T-helper 2 cell treated with Interferon-gamma antibody and Interleukin-4, amounts not matched to agents 5 μg/mL and 100 μg/mL, for 36 hours (primary cell): ENCODE data around the gene RACK1.

Source experiments
- DNase-seq: peaks from one replicate; pipeline ENCODE4 v3.0.0; 2021; ENCODE audit warnings: low spot score
- H3K27ac Mint-ChIP-seq: one replicate; pipeline ENCODE4 v1.8.0; 2021; ENCODE audit warnings: mild to moderate bottlenecking, mixed read lengths
- H3K27me3 Mint-ChIP-seq: one replicate; pipeline ENCODE4 v1.8.0; 2021; ENCODE audit warnings: low read depth, mixed read lengths
- H3K36me3 Mint-ChIP-seq: one replicate; pipeline ENCODE4 v1.8.0; 2021; ENCODE audit warnings: low read depth, mixed read lengths
- H3K4me1 Mint-ChIP-seq: one replicate; pipeline ENCODE4 v1.8.0; 2021; ENCODE audit warnings: low read depth, mixed read lengths
- H3K4me3 Mint-ChIP-seq: one replicate; pipeline ENCODE4 v1.8.0; 2022; ENCODE audit warnings: mild to moderate bottlenecking, moderate library complexity, mixed read lengths
- H3K9me3 Mint-ChIP-seq: one replicate; pipeline ENCODE4 v1.8.0; 2021; ENCODE audit warnings: mixed read lengths

RACK1 gene

GRCh38 chr5:181245427-181246275 is 1.9 kb upstream of the RACK1 start:
- DNase-seq = no peak
- Mint-ChIP-seq H3K4me3 (peak overlapping the region; percentile 89), H3K9me3 (no peaks in the 10 kb centered on the region), H3K27me3 (no peaks in the 10 kb centered on the region), H3K36me3 (peaks cover 51% of the 10 kb centered on the region), H3K4me1 (peaks cover 59% of the 10 kb centered on the region), H3K27ac (peak overlapping the region; percentile 95)

- peaks cover 46% of the 10 kb centered on the region for H3K4me1 Mint-ChIP-seq
- no peaks in the 10 kb centered on the region for H3K9me3 Mint-ChIP-seq
- H3K4me3 Mint-ChIP-seq = peak overlapping the region; percentile 97
- H3K36me3 Mint-ChIP-seq = peaks cover 61% of the 10 kb centered on the region
- no peaks in the 10 kb centered on the region for H3K27me3 Mint-ChIP-seq
- H3K27ac Mint-ChIP-seq = peak overlapping the region; percentile 96
- DNase-seq = no peak
These were observed 615 bp downstream of the RACK1 start for GRCh38 chr5:181243018-181243563.

- peak overlapping the region; percentile 97 for H3K4me3 Mint-ChIP-seq
- H3K4me1 Mint-ChIP-seq = peaks cover 40% of the 10 kb centered on the region
- H3K9me3 Mint-ChIP-seq = no peaks in the 10 kb centered on the region
- H3K36me3 Mint-ChIP-seq = peaks cover 65% of the 10 kb centered on the region
- no peak for DNase-seq
- peak overlapping the region; percentile 96 for H3K27ac Mint-ChIP-seq
- H3K27me3 Mint-ChIP-seq = no peaks in the 10 kb centered on the region
These were observed 1.7 kb downstream of the RACK1 start for GRCh38 chr5:181242031-181242451.

GRCh38 chr5:181241393-181241975 is 2.2 kb downstream of the RACK1 start:
- Mint-ChIP-seq H3K36me3 (peaks cover 71% of the 10 kb centered on the region), H3K4me3 (peak overlapping the region; percentile 97)

GRCh38 chr5:181239062-181239663 is 4.5 kb downstream of the RACK1 start:
- no peaks in the 10 kb centered on the region for H3K27me3 Mint-ChIP-seq
- peak overlapping the region; percentile 26 for H3K27ac Mint-ChIP-seq
- no peaks in the 10 kb centered on the region for H3K9me3 Mint-ChIP-seq
- DNase-seq = no peak
- H3K36me3 Mint-ChIP-seq = peaks cover 90% of the 10 kb centered on the region
- peaks cover 25% of the 10 kb centered on the region for H3K4me1 Mint-ChIP-seq
- H3K4me3 Mint-ChIP-seq = peak overlapping the region; percentile 45

More at GRCh38 chr5:181241393-181241975, 2.2 kb downstream of the RACK1 start:
- H3K27me3 Mint-ChIP-seq = no peaks in the 10 kb centered on the region
- no peaks in the 10 kb centered on the region for H3K9me3 Mint-ChIP-seq
- DNase-seq = peak; percentile 57
- peaks cover 40% of the 10 kb centered on the region for H3K4me1 Mint-ChIP-seq
- H3K27ac Mint-ChIP-seq = peak overlapping the region; percentile 96

- Mint-ChIP-seq H3K27me3 (no peaks in the 10 kb centered on the region), H3K4me1 (peaks cover 25% of the 10 kb centered on the region), H3K36me3 (peaks cover 91% of the 10 kb centered on the region), H3K27ac (peak overlapping the region; percentile 3), H3K4me3 (no peak overlapping the region), H3K9me3 (no peaks in the 10 kb centered on the region)
- no peak for DNase-seq
These were observed 5.8 kb downstream of the RACK1 start for GRCh38 chr5:181237729-181238385.

GRCh38 chr5:181236954-181237641 is 6.6 kb downstream of the RACK1 start:
- H3K27me3 Mint-ChIP-seq = no peaks in the 10 kb centered on the region
- H3K4me1 Mint-ChIP-seq = peaks cover 20% of the 10 kb centered on the region
- DNase-seq = no peak
- no peak overlapping the region for H3K27ac Mint-ChIP-seq
- H3K36me3 Mint-ChIP-seq = peaks cover 87% of the 10 kb centered on the region
- no peak overlapping the region for H3K4me3 Mint-ChIP-seq
- H3K9me3 Mint-ChIP-seq = no peaks in the 10 kb centered on the region

GRCh38 chr5:181236471-181236870 is 7.2 kb downstream of the RACK1 start:
- Mint-ChIP-seq H3K4me1 (peaks cover 13% of the 10 kb centered on the region), H3K27ac (peak overlapping the region; percentile 26), H3K27me3 (no peaks in the 10 kb centered on the region), H3K9me3 (no peaks in the 10 kb centered on the region), H3K4me3 (no peak overlapping the region), H3K36me3 (peaks cover 86% of the 10 kb centered on the region)
- DNase-seq = no peak

GRCh38 chr5:181235689-181236366 is 7.9 kb downstream of the RACK1 start:
- Mint-ChIP-seq H3K9me3 (no peaks in the 10 kb centered on the region), H3K27me3 (no peaks in the 10 kb centered on the region), H3K36me3 (peaks cover 82% of the 10 kb centered on the region), H3K27ac (peak overlapping the region; percentile 45), H3K4me1 (peaks cover 7% of the 10 kb centered on the region), H3K4me3 (no peak overlapping the region)
- DNase-seq = no peak

- Mint-ChIP-seq H3K27ac (peak overlapping the region; percentile 8), H3K36me3 (peaks cover 77% of the 10 kb centered on the region), H3K27me3 (no peaks in the 10 kb centered on the region), H3K9me3 (no peaks in the 10 kb centered on the region), H3K4me3 (no peak overlapping the region), H3K4me1 (peaks cover 7% of the 10 kb centered on the region)
- DNase-seq = no peak
These were observed 8.4 kb downstream of the RACK1 start for GRCh38 chr5:181235323-181235688.

GRCh38 chr5:181234455-181235306 is 9.0 kb downstream of the RACK1 start:
- peak overlapping the region; percentile 8 for H3K27ac Mint-ChIP-seq
- no peaks in the 10 kb centered on the region for H3K9me3 Mint-ChIP-seq
- DNase-seq = no peak
- no peak overlapping the region for H3K4me3 Mint-ChIP-seq
- H3K4me1 Mint-ChIP-seq = peaks cover 9% of the 10 kb centered on the region
- peaks cover 76% of the 10 kb centered on the region for H3K36me3 Mint-ChIP-seq
- no peaks in the 10 kb centered on the region for H3K27me3 Mint-ChIP-seq

GRCh38 chr5:181233801-181234454 is 9.8 kb downstream of the RACK1 start:
- H3K36me3 Mint-ChIP-seq = peaks cover 76% of the 10 kb centered on the region
- no peak overlapping the region for H3K27ac Mint-ChIP-seq
- H3K9me3 Mint-ChIP-seq = no peaks in the 10 kb centered on the region
- no peak for DNase-seq
- no peak overlapping the region for H3K4me3 Mint-ChIP-seq
- H3K4me1 Mint-ChIP-seq = peaks cover 12% of the 10 kb centered on the region
- no peaks in the 10 kb centered on the region for H3K27me3 Mint-ChIP-seq
